ENCODE data around the gene C11orf87. TPM values are rescaled to one million over a fixed set of nuclear protein-coding genes. Genes with fewer than 3 reads are reported as not detected.

The C11orf87 gene
- not detected for total RNA-seq

DNA sequence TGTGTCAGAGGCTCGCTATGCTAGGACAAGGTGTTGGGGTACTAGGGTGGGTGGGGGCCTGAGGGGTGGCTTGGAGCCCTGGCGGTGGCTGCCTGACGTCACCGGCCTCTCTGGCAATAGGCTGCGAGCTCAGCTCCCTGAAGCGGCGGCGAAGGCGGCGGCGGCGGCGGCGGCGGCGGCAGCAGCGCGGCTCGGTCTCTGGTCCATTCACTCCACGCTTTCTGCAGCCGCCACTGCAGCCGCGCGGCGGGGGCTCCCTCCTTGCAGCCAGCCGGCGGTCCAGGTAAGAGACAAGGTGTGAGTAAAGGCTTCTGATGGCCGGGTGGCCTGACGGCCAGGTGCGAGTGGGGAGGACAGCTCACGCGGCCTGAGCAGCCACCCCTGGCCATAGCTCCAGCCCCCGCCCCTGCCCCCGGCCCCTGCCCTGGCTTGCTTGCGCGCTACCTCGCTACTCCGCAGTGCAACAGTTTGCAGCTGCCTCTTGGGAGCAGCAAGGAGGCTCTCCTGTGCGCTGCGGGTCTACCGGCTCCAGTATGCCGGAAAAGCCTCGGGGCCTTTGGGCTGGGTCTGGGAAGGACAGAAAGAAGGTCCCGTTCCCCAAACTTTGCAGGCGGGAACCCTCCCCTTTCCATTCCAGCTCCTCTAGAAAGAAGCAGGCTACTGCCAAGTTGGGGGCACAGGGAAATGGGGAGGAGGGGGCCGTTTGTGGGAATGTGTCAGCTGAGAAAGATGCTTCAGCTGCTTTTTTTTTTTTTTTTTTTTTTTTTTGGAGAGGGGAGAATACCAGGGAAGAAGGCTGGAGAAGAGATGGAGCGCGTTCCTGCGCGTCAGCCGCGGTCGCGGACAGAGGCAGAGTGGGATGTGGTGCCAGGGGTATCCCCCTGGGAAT, at the start of gene C11orf87:
Gene C11orf87, plus strand, starts transcription at position 210 of the 889 bp plus-strand sequence. CDS start 1,444 bp downstream, outside the sequence.
- intact Hi-C loops (cut with DNase I) = no loop called here
- no peak within 1 kb of the TSS for H3K4me3 ChIP-seq

DNA sequence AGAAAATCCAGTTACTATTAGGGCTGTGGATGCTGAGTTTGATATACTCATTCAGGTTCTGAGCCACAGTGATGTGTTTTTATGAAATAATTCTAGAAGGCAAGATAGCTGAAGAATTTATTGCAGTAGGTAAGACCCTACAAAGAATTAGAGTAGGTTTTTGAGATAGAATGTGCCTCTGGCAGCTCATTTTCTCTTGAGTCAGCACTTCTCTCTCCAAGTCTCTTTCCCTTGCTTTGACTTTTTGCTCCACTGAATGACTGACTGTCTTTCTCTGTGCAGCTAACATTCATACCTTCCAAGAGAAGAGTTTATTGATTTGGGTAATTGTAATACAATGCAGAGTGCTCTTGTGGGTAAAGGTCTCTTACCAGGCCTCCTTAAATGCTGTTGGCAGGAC, 48.0 kb upstream of the C11orf87 start:
- Histone ChIP-seq H3K36me3 (no peaks in the 10 kb centered on the region), H3K4me1 (replicated peaks) (no peaks in the 10 kb centered on the region), H3K27me3 (replicated peaks; ENCODE audit: insufficient read depth) (no peaks in the 10 kb centered on the region), H3K9me3 (no peaks in the 10 kb centered on the region), H3K27ac (no peak overlapping the region), H3K4me3 (no peak overlapping the region)
- DNase-seq (ENCODE audit: low spot score) = no peak
- TF ChIP-seq, protein P1, sequence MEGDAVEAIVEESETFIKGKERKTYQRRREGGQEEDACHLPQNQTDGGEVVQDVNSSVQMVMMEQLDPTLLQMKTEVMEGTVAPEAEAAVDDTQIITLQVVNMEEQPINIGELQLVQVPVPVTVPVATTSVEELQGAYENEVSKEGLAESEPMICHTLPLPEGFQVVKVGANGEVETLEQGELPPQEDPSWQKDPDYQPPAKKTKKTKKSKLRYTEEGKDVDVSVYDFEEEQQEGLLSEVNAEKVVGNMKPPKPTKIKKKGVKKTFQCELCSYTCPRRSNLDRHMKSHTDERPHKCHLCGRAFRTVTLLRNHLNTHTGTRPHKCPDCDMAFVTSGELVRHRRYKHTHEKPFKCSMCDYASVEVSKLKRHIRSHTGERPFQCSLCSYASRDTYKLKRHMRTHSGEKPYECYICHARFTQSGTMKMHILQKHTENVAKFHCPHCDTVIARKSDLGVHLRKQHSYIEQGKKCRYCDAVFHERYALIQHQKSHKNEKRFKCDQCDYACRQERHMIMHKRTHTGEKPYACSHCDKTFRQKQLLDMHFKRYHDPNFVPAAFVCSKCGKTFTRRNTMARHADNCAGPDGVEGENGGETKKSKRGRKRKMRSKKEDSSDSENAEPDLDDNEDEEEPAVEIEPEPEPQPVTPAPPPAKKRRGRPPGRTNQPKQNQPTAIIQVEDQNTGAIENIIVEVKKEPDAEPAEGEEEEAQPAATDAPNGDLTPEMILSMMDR (IDR thresholded peaks at IDR 0.05) = no peak
- TF ChIP-seq POLR2AphosphoS5 (IDR thresholded peaks at IDR 0.05) (no peak), POLR2A (IDR thresholded peaks at IDR 0.05) (no peak)
- intact Hi-C loops (cut with DNase I) = no loop called here

More for the DNA sequence above, at the start of gene C11orf87:
- Histone ChIP-seq H3K27me3 (replicated peaks; ENCODE audit: insufficient read depth) (peaks cover 9% of the 10 kb centered on the region), H3K27ac (no peak within 1 kb of the TSS), H3K9me3 (no peaks in the 10 kb centered on the region), H3K36me3 (no peaks in the 10 kb centered on the region), H3K4me1 (replicated peaks) (no peaks in the 10 kb centered on the region)
- no peak for DNase-seq (ENCODE audit: low spot score)
- WGBS = 1% methylated on average over 54 of the region's 54 CpGs
- TF ChIP-seq POLR2A (IDR thresholded peaks at IDR 0.05) (no peak), POLR2AphosphoS5 (IDR thresholded peaks at IDR 0.05) (no peak)
- TF ChIP-seq, protein P1 (IDR thresholded peaks at IDR 0.05) = no peak

DNA sequence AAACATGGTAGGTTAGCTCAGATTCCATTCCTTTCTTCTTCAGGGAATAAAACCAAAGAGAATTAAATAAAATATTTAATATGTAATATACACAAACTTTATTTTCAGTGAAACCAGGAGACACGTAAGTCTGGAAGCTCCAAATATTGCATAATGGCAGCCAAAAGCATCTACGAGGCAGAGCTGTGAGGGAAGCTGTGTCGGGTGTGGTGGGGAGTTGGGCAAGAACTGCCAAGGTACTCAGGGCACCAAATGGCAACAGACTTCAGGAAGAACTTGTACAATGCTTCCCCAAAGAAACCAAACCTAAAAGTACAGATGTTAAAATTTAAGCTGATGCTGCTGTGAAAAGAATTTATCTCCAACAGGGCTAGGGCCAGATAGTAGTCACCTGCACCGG, 47.5 kb upstream of the C11orf87 start:
- Histone ChIP-seq H3K9me3 (no peaks in the 10 kb centered on the region), H3K4me1 (replicated peaks) (no peaks in the 10 kb centered on the region), H3K4me3 (no peak overlapping the region), H3K27me3 (replicated peaks; ENCODE audit: insufficient read depth) (no peaks in the 10 kb centered on the region), H3K27ac (no peak overlapping the region), H3K36me3 (no peaks in the 10 kb centered on the region)
- WGBS = 79% methylated on average over 4 of the region's 4 CpGs
- DNase-seq (ENCODE audit: low spot score) = no peak
- intact Hi-C loops (cut with DNase I) = no loop called here
- TF ChIP-seq POLR2A (IDR thresholded peaks at IDR 0.05) = no peak
- TF ChIP-seq, protein P1 (IDR thresholded peaks at IDR 0.05) = no peak
- no peak for TF ChIP-seq POLR2AphosphoS5 (IDR thresholded peaks at IDR 0.05)

DNA sequence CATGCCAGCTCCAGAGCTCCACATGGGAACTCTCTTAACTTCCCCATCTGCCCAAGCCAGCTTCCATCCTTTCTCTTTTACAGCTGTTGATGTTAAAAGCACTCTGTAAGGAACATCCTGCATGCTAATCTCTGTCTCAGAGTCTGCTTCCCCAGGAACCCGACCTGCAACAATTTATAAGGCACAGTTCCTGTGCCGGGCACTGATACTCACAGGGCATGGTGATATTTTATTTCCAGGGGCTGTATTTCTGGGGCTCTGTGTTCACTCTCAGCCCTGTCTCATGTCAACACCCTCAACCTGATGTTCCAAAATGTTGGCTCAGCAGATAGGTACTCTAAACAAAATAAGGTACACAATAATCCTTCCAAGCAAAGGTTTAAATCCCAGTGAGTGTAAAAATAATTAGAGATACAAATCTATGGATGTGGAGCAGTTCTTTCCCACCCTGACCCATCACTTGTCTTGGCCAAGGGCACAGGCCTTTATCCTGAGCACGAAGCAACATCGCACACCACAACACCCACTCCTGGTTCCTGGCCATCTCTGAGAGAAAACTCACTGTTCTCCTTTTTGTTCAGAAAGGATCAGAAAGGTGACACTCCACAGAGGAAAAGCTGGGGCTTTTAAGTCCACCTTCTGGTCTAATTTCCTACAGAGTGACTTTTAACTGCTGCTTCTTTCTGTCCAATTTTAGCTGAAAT, 44.8 kb upstream of the C11orf87 start:
- WGBS = 55% methylated on average over 4 of the region's 4 CpGs
- H3K27me3 ChIP-seq (replicated peaks; ENCODE audit: insufficient read depth) = no peaks in the 10 kb centered on the region
- TF ChIP-seq, protein P1 (IDR thresholded peaks at IDR 0.05) = no peak
- TF ChIP-seq POLR2AphosphoS5 (IDR thresholded peaks at IDR 0.05) (no peak), POLR2A (IDR thresholded peaks at IDR 0.05) (no peak)
- no peak for DNase-seq (ENCODE audit: low spot score)
- intact Hi-C loops (cut with DNase I) = no loop called here
- H3K36me3 ChIP-seq = no peaks in the 10 kb centered on the region
- H3K9me3 ChIP-seq = no peaks in the 10 kb centered on the region
- no peak overlapping the region for H3K27ac ChIP-seq
- no peaks in the 10 kb centered on the region for H3K4me1 ChIP-seq (replicated peaks)
- H3K4me3 ChIP-seq = no peak overlapping the region
